Lower leg skin (tissue), 3 donors: ENCODE results near the gene SLC30A3.

Experiments used
- POLR2A ChIP-seq, 2 donors: fragments of 450-650 bp; IDR thresholded peaks; one replicate each; pipeline ENCODE4 v1.6.1; 2016 to 2017; ENCODE audit warnings: antibody characterized with exemption in 2 of 2, mild to moderate bottlenecking in 1 of 2, moderate library complexity in 1 of 2
- TF ChIP-seq, protein P1 (sequence below), 3 donors: fragments of 450-650 bp; IDR thresholded peaks; one replicate each; pipeline ENCODE4 v1.5.1; 2016; ENCODE audit warnings: antibody characterized with exemption in 3 of 3, mild to moderate bottlenecking in 3 of 3, moderate library complexity in 2 of 3

- TF ChIP-seq, protein P1, sequence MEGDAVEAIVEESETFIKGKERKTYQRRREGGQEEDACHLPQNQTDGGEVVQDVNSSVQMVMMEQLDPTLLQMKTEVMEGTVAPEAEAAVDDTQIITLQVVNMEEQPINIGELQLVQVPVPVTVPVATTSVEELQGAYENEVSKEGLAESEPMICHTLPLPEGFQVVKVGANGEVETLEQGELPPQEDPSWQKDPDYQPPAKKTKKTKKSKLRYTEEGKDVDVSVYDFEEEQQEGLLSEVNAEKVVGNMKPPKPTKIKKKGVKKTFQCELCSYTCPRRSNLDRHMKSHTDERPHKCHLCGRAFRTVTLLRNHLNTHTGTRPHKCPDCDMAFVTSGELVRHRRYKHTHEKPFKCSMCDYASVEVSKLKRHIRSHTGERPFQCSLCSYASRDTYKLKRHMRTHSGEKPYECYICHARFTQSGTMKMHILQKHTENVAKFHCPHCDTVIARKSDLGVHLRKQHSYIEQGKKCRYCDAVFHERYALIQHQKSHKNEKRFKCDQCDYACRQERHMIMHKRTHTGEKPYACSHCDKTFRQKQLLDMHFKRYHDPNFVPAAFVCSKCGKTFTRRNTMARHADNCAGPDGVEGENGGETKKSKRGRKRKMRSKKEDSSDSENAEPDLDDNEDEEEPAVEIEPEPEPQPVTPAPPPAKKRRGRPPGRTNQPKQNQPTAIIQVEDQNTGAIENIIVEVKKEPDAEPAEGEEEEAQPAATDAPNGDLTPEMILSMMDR (IDR thresholded peaks at IDR 0.05): no peak
- TF ChIP-seq POLR2A (IDR thresholded peaks at IDR 0.05): no peak
Observed at GRCh38 chr2:27306573-27307286, 43.9 kb upstream of the SLC30A3 start.
